HG03432 (cell line): Measurements from ENCODE around the gene YBX1.
"Not testable (repeated sequence)": the region's sequence is repeated elsewhere in the genome, so short reads cannot be mapped to it uniquely, and the experiment has no call there.

Source experiments
- ATAC-seq: cut with Tn5 transposase; IDR thresholded peaks from one replicate; pipeline ENCODE4 v1.9.1; 2021; ENCODE audit warnings: mild to moderate bottlenecking, moderate library complexity; ENCODE audit not compliant: unreplicated experiment

Gene YBX1

DNA sequence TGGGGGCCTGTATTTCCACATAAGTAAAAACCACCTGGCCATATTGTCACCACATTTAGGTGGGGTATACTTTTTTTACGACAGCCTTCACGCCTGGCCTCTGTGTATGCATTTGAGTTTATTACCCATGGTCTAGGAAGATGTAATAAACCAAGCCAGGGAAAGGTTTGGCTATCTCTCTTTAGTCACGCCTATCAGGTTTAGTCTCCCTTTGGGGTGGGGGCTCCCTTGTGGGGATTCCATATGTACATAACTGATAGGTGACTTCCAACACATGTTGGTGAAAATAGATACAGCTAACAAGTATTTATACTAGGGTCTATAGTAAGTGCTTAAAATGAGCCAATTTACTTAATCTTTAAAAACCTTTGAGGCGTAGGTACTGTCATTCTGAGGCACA, 4.2 kb downstream of the YBX1 start:
- ATAC-seq, result no peak

DNA sequence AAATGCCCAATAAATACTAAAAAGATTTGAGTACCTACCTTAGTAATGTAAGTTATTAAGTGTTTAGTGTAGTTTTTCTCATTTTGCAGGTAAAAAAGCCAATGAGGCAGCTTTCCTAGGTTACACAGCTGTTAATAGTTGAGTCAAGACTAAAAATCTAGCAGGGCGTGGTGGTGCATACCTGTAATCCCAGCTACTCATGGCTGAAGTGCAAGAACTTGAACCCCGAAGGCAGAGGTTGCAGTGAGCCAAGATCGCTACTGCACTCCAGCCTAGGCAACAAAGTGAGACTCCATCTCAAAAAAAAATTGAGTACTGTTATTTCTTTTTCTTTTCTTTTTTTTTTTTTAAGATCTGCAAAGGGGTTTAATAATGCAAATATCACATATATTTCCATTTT, 7.7 kb downstream of the YBX1 start:
- no peak for ATAC-seq

DNA sequence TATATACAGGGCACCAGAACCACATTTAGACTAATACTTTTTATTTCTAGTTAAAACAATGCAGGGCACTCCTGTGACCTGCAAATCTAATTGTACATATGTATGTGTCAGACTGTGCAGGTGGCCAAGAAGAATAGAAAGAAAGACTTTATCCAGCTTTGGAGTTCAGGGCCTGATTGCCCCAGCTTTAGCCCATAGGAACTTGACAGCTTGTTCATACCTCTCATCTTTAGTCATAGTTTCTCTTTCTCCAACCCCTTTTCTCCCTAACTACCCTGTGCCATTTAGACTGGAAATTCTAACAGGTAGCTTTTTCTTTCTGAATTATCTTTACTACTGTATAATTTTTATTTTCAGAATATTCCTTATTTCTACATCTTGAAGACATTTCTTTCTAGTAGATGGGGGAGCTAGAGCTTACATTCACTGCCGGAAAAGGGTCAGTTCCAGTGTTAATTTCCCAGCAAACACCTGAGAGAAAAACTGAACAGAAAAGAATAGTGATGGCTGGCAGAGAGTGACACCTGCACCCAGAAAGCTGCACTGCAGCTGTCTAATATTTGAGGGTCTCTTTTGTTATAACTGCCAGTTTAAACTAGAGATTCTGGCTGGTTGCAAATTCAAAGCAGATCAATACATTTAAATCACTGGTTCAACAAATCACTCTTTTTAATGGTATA, 8.4 kb downstream of the YBX1 start:
- no peak for ATAC-seq

DNA sequence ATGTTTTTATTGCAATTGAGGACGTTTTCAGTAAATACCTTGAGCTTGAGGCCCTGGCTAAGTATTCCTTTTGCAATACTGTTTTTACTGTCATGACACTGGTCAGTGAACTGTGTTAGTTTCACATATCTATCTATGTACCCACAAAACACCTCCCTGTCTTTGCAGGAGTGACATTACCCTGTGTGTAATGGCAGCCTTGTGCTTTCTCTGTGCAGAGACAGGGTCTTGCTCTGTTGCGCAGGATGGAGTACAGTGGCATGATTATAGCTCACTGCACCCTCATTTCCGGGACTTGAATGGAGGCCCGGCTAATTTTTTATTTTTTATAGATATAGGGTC, 8.9 kb downstream of the YBX1 start:
- no peak for ATAC-seq

DNA sequence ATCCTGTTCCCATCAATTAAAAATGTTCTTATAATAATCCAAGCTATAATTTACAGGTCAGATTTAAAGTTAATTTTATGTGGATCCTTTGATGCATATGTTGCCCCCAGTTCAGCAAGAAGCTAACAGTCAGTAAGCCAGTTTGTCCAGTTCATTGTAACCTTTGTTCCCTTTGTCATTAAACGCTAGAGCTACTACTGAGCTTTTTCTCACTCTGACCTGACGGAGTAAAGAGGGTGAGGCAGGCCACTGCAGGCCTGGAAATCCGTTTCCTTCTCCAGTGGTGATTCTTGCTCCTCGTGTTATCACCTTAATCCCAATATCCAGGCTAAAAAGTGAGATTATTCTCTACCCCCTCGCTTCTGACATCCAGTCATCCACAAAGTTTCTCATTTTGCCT, 10.2 kb downstream of the YBX1 start:
- ATAC-seq, result no peak

DNA sequence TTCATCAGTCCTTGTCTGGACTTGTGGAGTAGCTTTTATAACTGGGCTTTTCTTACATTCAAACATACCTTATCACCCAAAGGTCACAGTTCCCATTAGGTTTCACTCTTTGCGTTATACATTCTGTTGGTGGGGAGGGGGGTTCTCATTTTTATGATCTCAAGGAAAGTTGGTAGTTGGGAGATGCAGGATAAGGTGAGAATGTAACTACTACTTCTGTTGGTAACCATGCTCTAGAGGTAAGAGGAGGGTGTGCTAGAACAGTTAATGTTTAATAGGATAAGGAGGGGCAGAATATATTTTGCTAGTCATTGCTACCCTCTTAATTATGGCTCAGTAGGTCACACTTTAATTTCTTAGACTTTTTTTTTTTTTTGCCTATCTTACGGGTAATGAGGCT, 10.7 kb downstream of the YBX1 start:
- ATAC-seq, result no peak

DNA sequence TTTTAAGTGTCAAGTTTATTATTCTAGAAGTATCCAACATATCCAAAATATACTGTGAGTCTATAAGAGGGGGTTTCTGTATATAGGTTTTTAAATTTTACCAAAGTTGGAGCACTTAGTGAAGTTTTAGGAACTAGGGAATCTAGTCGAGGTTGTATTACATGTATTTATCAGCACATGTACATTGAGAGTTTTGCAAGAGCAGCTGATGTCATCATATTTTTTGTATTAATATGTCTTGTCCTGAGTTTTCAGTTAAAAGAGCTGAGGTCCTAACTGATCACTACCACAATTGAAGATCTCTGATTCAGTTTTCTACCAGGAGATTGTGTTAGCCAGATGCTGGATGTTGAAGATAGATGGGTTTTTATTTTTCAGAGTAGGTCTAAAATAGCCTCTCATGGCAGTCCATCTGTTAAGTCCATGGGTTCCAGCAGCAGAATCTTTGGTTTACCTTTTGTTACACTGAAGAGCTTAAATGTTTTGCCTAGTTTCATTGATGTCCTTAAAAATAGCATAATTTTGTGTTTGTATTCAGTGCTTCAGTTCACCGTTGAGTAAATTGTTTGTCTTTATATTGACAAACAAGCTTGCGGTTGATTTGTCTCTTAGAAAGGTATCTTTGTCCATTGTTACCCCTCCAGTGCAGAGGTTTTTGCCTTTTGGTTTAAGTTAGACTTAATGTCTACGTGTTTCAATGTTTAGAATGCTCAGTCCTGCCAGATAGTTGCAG, 16.0 kb downstream of the YBX1 start:
- ATAC-seq, result no peak

DNA sequence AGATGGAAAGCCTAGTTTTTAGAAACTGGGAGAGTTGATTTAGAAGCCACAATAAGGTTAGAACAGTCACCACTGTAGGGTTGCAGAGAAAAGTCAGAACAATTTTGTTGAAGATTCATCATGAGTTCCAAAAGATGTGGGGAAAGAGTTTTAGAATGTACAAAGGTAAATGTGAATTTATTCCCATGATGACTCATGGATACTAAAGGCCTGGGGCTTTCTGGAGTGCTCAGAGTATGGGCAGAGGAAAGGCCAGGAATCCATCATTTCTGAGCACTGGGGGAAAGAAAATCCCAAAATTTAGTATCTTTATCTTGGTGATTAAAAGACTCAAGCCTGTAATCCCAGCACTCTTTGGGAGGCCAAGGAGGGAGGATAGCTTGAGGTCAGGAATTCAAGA, 17.8 kb downstream of the YBX1 start:
- ATAC-seq, result no peak

DNA sequence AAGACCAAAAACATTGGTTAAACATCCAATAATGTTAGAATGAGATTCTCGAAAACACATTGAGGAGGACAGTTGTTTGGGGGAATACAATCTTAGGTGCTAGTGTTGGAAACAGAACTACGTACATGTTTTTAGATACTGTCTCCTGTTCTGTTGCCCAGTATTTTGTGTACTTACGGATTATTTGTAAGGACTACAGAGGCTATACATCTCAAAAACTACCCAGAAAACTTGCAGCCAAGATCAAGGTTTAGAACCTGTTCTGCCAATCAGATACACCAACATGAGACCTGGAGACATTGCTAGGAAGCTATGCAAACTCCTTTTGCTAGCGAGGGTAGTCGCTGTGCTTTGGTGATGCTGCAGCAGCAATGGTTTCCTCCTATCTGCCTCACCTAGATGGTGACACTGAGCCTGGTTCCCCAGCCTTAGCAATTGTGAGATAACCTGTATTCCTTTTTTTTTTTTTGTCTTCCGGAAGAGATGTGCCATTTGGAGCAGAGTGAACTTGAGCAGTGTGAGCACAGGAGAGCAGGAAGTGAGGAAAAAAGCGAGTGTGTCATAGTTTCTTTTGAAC, 21.8 kb downstream of the YBX1 start:
- no peak for ATAC-seq

DNA sequence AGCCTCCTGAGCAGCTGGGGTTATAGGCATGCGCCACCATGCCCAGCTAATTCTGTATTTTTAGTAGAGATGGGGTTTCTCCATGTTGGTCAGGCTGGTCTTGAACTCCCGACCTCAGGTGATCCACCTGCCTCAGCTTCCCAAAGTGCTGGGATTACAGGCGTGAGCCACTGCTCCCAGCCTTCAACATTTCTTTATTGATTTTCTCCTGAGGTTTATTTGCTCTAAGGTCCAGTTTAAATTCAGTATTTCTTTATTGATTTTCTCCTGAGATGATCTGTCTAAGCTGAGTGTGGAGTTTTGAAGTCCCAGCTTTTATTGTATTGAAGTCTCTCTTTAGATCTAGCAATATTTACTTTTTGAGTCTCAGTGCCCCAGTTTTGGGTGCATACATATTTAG, 30.6 kb downstream of the YBX1 start:
- not testable (repeated sequence) for ATAC-seq

DNA sequence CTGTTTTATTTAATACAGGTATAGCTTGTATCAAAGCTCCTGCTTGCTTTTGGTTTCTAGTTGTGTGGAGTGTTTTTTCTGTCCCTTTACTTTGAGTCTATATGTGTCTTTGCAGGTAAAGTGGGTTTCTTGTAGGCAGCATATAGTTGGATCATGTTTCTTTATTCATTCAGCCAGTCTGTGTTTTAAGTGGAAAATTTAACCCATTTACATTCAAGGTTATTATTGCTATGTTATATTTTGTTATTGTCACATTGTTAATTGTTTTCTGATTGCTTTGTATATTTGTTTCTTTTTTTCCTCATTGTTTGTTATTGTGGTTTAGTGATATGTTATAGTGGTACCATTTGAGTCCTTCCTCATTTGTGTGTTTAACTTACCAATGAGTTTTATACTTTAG, 31.1 kb downstream of the YBX1 start:
- no peak for ATAC-seq

DNA sequence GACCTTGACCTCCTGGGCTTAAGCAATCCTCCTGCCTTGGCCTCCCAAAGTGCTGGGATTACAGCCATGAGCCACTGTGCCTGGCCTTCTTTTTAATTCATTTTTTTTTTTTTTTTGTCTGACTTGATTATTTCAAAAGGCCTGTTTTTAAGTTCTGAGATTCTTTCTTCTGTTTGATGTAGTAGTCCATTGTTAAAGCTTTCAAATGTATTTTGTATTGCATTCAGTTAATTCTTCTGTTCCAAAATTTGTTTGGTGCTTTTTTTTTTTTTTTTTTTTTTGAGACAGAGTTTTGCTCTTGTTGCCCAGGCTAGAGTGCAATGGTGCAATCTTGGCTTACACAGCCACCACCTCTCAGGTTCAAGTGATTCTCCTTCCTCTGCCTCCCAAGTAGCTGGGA, 32.2 kb downstream of the YBX1 start:
- ATAC-seq, result not testable (repeated sequence)

DNA sequence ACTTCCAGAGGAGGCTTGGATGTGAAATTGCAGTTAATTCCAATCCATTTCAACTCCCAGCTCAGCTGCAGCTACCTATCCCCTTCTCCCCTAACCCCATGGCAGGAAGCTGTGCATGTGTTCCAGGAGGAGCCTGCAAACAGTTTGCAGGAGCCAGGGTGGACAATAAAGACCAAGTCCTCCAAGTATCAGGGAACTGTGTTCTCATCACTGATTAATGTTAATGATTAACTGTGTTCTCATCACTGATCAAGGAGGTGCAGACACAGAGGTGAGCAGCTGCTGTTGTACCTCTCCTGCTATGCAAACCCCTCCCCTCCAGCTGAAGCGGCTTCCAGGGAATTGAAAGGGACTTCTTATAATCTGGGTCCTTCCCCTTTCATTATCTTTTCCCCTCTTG, 38.6 kb downstream of the YBX1 start:
- no peak for ATAC-seq

DNA sequence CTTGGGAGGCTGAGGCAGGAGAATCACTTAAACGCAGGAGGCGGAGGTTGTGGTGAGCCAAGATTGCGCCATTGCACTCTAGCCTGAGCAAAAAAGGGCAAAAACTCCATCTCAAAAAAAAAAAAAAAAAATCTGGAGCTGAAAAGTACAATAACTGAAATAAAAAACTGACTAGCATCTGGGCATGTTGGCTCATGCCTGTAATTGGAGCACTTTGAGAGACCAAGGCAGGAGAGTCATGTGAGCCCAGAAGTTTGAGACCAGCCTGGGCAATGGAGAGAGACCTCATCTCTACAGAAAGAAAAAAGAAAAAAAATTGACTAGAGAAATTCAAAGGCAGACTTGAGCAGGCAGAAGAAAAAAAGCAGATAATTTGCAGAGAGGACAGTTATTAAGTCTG, 39.7 kb downstream of the YBX1 start:
- no peak for ATAC-seq

DNA sequence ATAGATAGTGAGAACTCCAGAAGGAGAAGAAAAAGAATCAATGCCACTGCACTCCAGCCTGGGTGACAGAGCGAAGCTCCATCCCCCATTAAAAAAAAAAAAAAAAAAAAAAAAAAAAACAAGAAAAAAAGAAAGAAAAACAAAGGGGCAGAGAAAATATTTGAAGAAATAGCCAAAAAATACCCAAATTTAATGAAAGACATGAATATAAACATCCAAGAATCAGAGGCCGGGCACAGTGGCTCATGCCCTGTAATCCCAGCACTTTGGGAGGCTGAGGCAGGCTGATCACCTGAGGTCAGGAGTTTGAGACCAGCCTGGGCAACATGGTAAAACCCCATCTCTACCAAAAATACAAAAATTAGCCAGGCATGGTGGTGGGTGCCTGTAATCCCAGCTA, 40.2 kb downstream of the YBX1 start:
- not testable (repeated sequence) for ATAC-seq

DNA sequence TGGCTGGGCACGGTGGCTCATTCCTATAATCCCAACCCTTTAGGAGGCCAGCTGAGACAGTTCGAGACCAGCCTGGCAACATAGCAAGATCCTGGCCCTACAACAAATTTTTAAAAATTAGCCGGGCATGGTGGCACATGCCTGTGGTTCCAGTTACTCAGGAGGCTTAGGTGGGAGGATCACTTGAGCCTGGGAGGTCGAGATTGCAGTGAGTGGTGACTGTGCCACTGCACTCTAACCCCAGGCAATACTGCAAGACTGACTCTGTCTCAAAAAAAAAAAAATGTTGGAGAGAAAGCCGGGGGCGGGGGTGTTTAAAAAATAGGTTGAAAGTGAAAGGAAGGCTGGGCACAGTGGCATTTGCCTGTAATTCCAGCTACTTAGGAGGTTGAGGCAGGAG, 41.3 kb downstream of the YBX1 start:
- no peak for ATAC-seq

DNA sequence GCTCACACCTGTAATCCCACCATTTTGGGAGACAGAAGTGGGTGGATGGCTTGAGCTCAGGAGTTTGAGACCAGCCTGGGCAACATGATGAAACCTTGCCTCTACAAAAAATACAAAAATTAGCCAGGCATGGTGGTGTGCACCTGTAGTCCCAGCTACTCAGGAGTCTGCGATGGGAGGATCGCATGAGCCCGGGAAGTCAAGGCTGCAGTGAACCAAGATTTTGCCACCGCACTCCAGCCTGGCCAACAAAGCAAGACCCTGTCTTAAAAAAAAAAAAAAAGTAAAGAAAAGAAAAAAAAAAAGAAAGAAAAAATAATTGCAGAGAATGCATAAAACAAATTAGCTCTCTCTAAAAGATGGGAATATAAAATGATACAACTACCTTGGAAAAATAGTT, 43.6 kb downstream of the YBX1 start:
- ATAC-seq, result not testable (repeated sequence)

DNA sequence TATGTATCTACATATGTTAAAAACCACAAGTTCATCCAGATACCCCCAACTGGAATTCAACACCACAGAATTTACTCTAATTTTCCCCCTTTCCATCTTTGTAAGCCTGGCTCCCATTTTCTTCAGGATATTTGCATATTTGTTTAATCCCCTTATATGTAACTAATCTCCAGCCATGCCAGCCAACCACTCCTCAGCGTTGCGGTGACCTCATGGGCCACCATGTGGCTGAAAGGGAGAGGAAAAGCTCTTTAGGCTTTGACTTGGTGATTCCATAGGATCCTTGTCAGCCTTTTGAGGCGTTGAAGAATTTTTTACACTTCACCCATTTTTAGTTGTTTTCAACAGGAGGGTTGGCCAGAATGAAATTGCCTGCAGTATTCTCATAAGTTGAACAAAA, 47.8 kb downstream of the YBX1 start:
- ATAC-seq, result no peak

DNA sequence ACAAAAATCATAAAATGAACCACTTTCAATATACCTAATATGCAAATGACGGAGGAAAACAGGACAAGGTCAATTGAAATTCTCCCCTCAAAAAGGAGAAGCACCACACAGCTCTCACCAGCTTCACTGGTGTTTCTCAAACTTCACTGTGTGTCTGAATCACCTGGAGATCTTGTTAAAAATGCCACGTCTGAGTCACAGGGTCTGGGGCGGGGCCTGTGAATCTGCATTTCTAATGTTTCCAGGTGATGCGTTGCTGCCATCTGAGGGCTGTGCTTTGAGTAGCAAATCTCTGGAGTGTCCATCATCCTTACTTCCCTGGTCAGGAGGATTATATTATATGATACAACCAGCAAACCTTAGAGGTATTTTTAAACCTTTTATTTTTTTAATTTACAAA, 48.8 kb downstream of the YBX1 start:
- no peak for ATAC-seq

DNA sequence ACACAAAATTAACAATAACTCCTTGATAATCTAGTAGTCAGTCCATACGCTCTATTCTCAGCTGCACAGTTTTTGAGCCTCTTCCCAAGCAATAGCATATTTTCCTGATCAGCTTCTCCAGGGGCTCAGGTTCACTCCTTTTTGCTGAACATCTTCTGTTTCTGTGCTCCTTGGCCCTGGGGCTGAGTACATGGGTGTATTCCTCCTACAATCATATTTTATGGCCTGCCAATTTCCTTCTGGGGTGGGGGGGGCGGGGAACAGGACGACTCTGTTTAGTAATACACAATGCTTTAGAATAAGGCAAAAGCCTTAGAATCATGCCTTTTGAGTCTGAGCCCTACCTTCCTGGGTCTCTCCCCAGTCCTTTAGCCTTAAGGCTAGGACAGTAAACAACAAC, 49.4 kb downstream of the YBX1 start:
- ATAC-seq, result no peak

DNA sequence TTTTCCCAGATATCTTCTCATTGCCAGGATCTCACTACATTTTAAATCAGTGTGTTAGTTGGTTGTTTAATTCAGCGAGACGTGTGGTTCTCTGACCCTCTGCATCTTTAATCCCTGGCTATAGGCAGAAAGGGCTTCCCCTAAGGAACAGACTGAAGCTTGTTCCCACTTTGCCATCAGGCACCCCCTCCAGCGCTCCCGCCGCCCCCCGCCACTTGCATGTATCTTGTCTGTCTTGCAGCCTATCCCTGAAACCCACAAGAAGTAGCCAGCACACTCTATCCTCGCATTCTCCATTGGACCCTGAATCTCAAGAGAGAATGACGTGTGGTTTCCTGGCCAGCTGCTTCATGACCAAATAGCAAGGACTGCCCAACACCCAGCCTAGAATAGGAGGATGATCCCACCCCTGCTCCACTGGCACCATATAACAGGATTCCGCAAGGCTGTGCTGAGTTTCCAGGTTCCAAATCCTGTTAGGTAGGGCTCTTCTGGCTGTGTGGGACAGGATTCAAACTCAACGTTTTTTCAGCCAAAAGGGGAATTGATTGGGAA, 50.0 kb downstream of the YBX1 start:
- no peak for ATAC-seq
